ENCODE data around the gene RETN. TPM values are rescaled to one million over a fixed set of nuclear protein-coding genes. Genes with fewer than 3 reads are reported as not detected.

Gene RETN
- total RNA-seq, 6 experiments from 2014 or later, result not detected

DNA sequence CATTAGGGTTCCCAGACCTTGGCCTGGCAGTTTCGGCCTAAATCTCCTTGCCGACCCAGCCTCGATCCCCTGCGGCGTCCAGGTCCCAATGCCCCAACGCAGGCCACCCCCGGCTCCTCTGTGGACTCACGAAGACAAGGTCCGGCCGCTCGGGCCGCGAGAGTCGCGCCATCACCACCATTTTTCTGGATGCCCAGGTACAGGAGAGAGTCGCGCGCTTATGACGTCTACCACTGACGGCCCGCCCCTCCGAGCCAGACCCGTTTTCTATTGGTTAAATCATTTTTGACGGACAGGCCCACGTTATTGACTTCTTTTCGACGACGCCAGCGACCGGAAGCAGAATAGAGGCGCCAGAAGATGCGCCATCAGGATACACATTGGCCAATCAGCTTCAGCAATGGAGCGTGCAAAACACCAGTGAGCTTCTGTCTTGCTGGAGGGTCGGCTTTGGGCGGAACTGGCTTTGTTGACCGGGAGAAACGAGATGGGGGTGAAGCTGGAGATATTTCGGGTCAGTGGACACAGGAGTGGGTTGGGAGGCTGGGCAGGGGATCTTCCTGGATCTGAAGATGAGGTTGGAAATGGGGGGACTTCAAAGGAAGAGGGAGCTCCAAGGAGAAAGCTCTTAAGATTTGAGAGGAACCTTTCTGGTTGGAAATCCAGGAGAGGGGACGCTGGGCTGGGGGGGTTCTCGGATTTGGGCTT, 39.3 kb upstream of the RETN start, which contains the start of the genes PET100 and XAB2:
Gene PET100, plus strand, starts transcription at position 447 of the 708 bp plus-strand sequence. Its CDS starts 41 bp downstream, at position 488.
Gene XAB2, minus strand, starts transcription at position 199 of the 708 bp plus-strand sequence. Its CDS starts 18 bp downstream, at position 181.
- Mint-ChIP-seq H3K4me1 (ENCODE audit: low read depth) (peaks cover 26% of the 10 kb centered on the region), H3K4me3 (peak within 1 kb of the TSS; percentile 95), H3K36me3 (ENCODE audit: low read depth) (peaks cover 11% of the 10 kb centered on the region), H3K27ac (peak within 1 kb of the TSS; percentile 94), H3K9me3 (no peaks in the 10 kb centered on the region), H3K27me3 (ENCODE audit: insufficient read depth) (no peaks in the 10 kb centered on the region; the same call in none of the 2 replicates)
- TF ChIP-seq CTCF (IDR thresholded peaks at IDR 0.05), result no peak
- peak; percentile 99 for DNase-seq

GRCh38 chr19:7631577-7631976, 37.3 kb upstream of the RETN start:
- no peak for TF ChIP-seq CTCF (IDR thresholded peaks at IDR 0.05)
- peaks cover 10% of the 10 kb centered on the region for H3K36me3 Mint-ChIP-seq (ENCODE audit: low read depth)
- DNase-seq, result no peak
- no peak overlapping the region for H3K27ac Mint-ChIP-seq
- H3K4me3 Mint-ChIP-seq, result no peak overlapping the region
- H3K4me1 Mint-ChIP-seq (ENCODE audit: low read depth), result peaks cover 26% of the 10 kb centered on the region
- H3K27me3 Mint-ChIP-seq (ENCODE audit: insufficient read depth), result no peaks in the 10 kb centered on the region; the same call in none of the 2 replicates
- H3K9me3 Mint-ChIP-seq, result no peaks in the 10 kb centered on the region

DNA sequence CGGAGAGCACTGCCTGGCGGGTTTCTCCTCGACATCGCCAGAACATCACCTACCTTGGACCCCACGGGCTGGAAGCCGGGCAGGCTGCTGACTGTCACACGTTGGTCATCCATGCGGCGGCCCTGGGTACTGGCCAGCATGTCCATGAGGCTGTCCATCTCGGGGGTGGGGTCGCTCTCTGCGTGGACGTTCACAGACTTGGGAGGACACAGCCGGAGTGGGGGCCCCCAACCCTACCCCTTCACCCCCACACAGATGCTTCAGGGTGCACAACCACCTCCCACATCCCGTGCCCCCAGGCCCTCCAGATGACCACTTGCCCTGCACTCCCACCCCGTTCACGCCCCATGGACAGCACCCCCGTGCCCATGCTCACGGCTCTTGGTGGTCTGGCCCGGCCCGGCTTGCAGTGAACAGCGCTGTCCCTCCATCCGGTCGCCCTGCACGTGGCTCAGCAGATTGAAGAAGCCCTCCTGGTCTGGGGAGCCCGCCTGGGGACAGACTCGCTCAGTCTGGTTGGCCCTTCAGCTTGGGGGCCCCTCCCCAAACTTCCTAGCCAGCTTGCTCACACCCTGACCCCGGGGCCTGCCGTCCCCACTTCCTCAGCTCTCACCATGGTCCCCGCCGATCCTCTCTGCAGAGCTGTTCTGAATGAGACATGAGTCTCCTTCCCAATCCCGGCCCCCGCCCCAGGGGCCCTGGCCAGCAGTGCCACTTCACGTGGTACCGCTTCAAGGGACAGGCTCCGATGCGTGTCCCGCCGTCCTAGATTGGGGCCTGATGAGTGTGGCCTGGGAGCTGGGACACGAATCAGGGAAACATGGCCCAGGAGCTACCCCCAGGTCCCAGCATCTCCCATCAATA, 36.3 kb upstream of the RETN start:
- peaks cover 5% of the 10 kb centered on the region; the same call in 1 of the 2 replicates for H3K36me3 Mint-ChIP-seq (ENCODE audit: low read depth)
- DNase-seq, result no peak
- H3K27me3 Mint-ChIP-seq (ENCODE audit: insufficient read depth), result no peaks in the 10 kb centered on the region; the same call in none of the 2 replicates
- H3K9me3 Mint-ChIP-seq, result no peaks in the 10 kb centered on the region
- H3K4me1 Mint-ChIP-seq (ENCODE audit: low read depth), result peaks cover 26% of the 10 kb centered on the region
- no peak overlapping the region for H3K27ac Mint-ChIP-seq
- no peak overlapping the region for H3K4me3 Mint-ChIP-seq
- TF ChIP-seq CTCF (IDR thresholded peaks at IDR 0.05), result no peak

DNA sequence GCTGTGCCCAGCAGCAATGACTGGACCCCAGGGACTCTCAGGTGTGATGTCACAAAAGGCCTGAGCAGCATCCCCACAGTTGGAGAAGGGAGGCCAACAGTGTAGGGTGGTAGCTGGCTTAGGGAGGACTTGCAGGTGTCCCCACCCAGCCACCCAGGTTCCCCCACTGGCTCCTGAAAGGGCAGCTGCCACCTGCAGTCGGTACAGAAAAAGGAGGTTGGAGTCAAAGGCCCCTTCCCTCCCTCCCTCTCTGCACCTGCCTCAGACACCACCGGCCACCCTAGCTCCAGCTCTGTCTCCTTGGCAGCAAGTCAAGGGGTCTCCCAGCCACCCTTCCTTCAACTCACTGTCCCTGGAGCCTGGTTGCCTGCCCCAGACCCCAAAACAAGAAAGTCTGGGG, 35.2 kb upstream of the RETN start, which contains the start of gene PCP2:
Gene PCP2, minus strand, starts transcription at position 22 of the 400 bp plus-strand sequence. CDS start 262 bp downstream, outside the sequence.
- H3K4me1 Mint-ChIP-seq (ENCODE audit: low read depth), result peaks cover 19% of the 10 kb centered on the region
- H3K4me3 Mint-ChIP-seq, result no peak within 1 kb of the TSS
- DNase-seq, result no peak
- no peak for TF ChIP-seq CTCF (IDR thresholded peaks at IDR 0.05)
- H3K27ac Mint-ChIP-seq, result no peak within 1 kb of the TSS
- H3K27me3 Mint-ChIP-seq (ENCODE audit: insufficient read depth), result peaks cover 4% of the 10 kb centered on the region
- no peaks in the 10 kb centered on the region for H3K9me3 Mint-ChIP-seq
- H3K36me3 Mint-ChIP-seq (ENCODE audit: low read depth), result peaks cover 5% of the 10 kb centered on the region; the same call in 1 of the 2 replicates

DNA sequence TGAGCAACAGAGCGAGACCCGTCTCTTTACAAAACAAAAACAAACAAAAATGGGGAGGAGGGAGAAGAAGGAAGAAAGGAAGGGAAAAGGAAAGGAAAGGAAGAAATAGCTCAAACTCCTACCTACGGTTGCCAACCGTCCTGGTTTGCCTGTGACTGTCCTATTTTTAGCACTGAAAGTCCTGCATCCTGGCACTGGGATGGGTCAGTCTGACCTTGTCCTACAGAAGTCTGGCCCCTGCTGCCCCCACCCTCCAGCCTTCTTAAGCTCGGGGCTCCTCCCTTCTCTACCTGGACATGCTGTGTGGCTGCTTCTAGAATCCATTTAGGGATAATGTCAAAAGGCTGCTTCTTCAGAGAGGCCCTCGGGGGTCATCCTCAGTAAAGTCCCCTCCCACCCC, 33.2 kb upstream of the RETN start:
- peaks cover 4% of the 10 kb centered on the region; the same call in 1 of the 2 replicates for H3K9me3 Mint-ChIP-seq
- H3K36me3 Mint-ChIP-seq (ENCODE audit: low read depth), result no peaks in the 10 kb centered on the region
- TF ChIP-seq CTCF (IDR thresholded peaks at IDR 0.05), result no peak
- peaks cover 4% of the 10 kb centered on the region for H3K27me3 Mint-ChIP-seq (ENCODE audit: insufficient read depth)
- H3K4me1 Mint-ChIP-seq (ENCODE audit: low read depth), result peaks cover 3% of the 10 kb centered on the region
- no peak overlapping the region for H3K27ac Mint-ChIP-seq
- H3K4me3 Mint-ChIP-seq, result no peak overlapping the region
- no peak for DNase-seq

Data from HFFc6 (cell line).